Activated CD4-positive, alpha-beta T cell treated with anti-CD3 and anti-CD28 coated beads for 36 hours (primary cell): Measurements from ENCODE around the gene RPS3. TPM values are rescaled to one million over a fixed set of nuclear protein-coding genes. Genes with fewer than 3 reads are reported as not detected.
"Not testable (repeated sequence)": the region's sequence is repeated elsewhere in the genome, so short reads cannot be mapped to it uniquely, and the experiment has no call there.

Source experiments
- ATAC-seq: fragments of 200-7000 bp; cut with Tn5 transposase; one replicate; pipeline ENCODE4 v1.10.0; 2021; ENCODE audit warnings: mild to moderate bottlenecking, moderate library complexity
- CTCF ChIA-PET: fragments of 350-600 bp; sonication (Branson Sonifier 250); formaldehyde crosslinking; loops from one replicate; lab custom pipeline; 2021; ENCODE audit warnings: antibody characterized with exemption; lab: Charles Lee
- POLR2A ChIA-PET: fragments of 350-600 bp; sonication (Branson Sonifier 250); formaldehyde crosslinking; loops from one replicate; lab custom pipeline; 2021; ENCODE audit warnings: antibody characterized with exemption, inconsistent platforms; lab: Charles Lee
- DNase-seq: peaks from one replicate; pipeline ENCODE4 v3.0.0-alpha.2; 2020
- H3K27ac Mint-ChIP-seq: one replicate; pipeline ENCODE4 v1.8.0; 2021; ENCODE audit warnings: mixed read lengths
- H3K27me3 Mint-ChIP-seq: one replicate; pipeline ENCODE4 v1.8.0; 2021; ENCODE audit warnings: mixed read lengths
- H3K36me3 Mint-ChIP-seq: one replicate; pipeline ENCODE4 v1.8.0; 2021; ENCODE audit warnings: low read depth, mixed read lengths
- H3K4me1 Mint-ChIP-seq: one replicate; pipeline ENCODE4 v1.8.0; 2021; ENCODE audit warnings: mixed read lengths
- H3K4me3 Mint-ChIP-seq: one replicate; pipeline ENCODE4 v1.8.0; 2021; ENCODE audit warnings: mild to moderate bottlenecking, moderate library complexity, mixed read lengths
- H3K9me3 Mint-ChIP-seq: one replicate; pipeline ENCODE4 v1.8.0; 2021; ENCODE audit warnings: low read depth, mixed read lengths
- intact Hi-C, 2 experiments: fragments of 100-400 bp; cut with DNase I in 1 of 2; cut with micrococcal nuclease in 1 of 2; formaldehyde crosslinking; loops; one replicate each; pipeline versions ENCODE4 v1.14.2 to v1.15.1; 2022 to 2024; cut with DNase I, micrococcal nuclease
- total RNA-seq, 2 experiments: library from RNA; stranded (reverse); gene quantifications; one replicate each; pipeline ENCODE4 v1.2.3, GENCODE V29; 2021

Gene RPS3
- total RNA-seq, 2 experiments from 2014 or later = 4,536 to 4,569 TPM

DNA sequence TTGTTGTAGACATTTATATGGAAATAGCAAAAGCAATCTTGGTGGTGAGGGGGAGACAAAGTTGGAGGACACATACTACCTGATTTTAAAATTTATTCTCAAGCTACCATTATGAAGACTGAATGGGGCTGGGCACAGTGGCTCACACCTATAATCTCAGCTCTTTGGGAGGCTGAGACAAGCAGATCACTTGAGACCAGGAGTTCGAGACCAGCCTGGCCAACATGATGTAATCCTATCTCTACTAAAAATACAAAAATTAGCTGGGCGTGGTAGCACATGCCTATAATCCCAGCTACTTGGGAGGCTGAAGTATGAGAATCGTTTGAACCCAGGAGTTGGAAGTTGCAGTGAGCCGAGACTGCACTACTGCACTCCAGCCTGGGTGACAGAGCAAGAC lies 37.0 kb upstream of the RPS3 start:
- H3K27me3 Mint-ChIP-seq, H3K36me3 Mint-ChIP-seq, H3K9me3 Mint-ChIP-seq, intact Hi-C loops, DNase-seq, POLR2A ChIA-PET, H3K4me3 Mint-ChIP-seq, H3K27ac Mint-ChIP-seq, H3K4me1 Mint-ChIP-seq, ATAC-seq: not testable (repeated sequence)
- CTCF ChIA-PET = interaction anchor here (0.6 to 2.1 kb wide), 10 partner anchors 9 to 1617 kb away, joined by 3 to 9 read pairs (median 4); no protein-coding TSS in a partner anchor

DNA sequence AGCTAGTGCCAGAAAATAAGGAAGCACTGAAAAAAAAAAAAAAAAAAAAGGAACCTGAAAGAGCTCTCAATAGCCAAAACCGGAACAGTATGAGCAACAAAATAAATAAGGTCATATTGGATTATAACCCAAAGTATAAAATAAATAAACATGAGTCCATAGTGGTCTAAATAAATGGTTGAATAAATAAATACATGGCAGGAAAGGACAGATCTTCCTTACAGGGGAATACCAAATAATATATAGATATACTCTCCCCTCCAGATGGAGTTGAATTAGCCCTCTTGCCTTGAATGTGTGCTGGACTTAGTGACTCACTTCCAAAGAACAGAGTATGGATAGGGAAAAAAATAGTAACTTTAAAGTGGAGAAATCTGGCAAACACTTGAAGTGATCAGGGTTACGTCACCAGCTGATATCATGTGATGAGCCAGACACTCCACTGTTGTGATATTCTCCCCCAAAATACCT lies 33.6 kb upstream of the RPS3 start:
- no peak for ATAC-seq
- H3K4me1 Mint-ChIP-seq = peaks cover 6% of the 10 kb centered on the region
- no peaks in the 10 kb centered on the region for H3K27me3 Mint-ChIP-seq
- H3K4me3 Mint-ChIP-seq = no peak overlapping the region
- POLR2A ChIA-PET = no interaction called here
- H3K27ac Mint-ChIP-seq = no peak overlapping the region
- DNase-seq = no peak
- no peaks in the 10 kb centered on the region for H3K9me3 Mint-ChIP-seq
- intact Hi-C loops = no loop called here
- CTCF ChIA-PET = no interaction called here
- no peaks in the 10 kb centered on the region for H3K36me3 Mint-ChIP-seq

DNA sequence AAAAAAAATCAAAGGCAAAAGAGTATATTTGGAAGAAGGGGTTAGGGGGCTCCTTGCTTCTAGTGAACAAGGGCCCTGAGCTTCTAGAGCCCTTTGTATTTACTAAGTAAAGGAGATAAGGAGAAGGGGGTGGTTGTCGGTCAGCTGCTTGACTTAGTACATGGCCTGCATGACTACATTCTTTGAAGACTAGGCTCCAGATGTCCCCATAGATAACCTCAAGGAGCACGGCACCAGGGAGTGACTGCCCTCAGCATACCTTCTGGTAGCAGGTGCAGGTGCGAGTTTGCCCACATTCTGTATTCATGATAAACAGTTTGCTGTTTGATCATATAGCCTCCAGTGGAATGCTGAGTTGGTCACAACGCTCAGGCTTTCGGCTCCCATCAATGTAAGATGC lies 32.5 kb upstream of the RPS3 start:
- H3K36me3 Mint-ChIP-seq, intact Hi-C loops, H3K4me3 Mint-ChIP-seq, H3K4me1 Mint-ChIP-seq, H3K9me3 Mint-ChIP-seq, H3K27ac Mint-ChIP-seq, DNase-seq, POLR2A ChIA-PET, H3K27me3 Mint-ChIP-seq, ATAC-seq: not testable (repeated sequence)
- CTCF ChIA-PET = interaction anchor here (1.2 kb wide), 1 partner anchor 14 kb away, joined by 3 read pairs; no protein-coding TSS in a partner anchor

DNA sequence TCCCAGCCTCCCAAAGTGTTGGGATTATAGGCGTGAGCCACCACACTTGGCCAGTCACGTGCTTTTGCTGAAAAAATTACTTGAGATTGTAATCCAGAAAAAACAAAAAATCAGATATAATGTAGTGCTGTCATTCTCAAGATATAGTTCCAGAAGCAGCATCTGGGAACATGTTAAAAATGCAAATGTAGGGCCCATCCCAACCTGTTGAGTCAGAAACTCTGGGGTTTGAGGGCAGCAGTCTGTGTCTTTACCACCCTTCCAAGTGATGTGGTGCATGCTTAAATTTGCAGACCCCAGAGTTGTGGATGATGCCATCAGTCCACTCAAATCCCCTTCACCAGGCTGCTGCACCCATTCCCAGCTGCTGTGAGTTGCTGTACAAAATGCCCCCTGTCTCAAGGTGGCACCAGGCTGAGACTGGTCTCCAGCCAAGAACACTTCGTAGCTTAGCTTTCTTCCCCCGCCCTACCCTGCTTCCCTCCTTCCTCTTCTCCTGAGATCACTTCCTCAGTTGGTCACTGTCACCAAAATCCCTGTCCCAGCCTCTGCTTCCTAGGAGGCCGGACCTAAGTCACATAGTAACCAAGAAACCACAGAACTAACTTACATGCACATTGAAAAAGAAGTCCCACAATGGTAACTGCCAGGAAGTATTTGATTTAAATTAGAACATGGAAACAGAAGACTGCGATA lies 29.6 kb upstream of the RPS3 start:
- no peaks in the 10 kb centered on the region for H3K36me3 Mint-ChIP-seq
- H3K4me1 Mint-ChIP-seq = peaks cover 6% of the 10 kb centered on the region
- ChIA-PET CTCF (interaction anchor here (0.6 to 1.4 kb wide), 3 partner anchors 11 to 76 kb away, joined by 4 to 5 read pairs (median 5); no protein-coding TSS in a partner anchor), POLR2A (no interaction called here)
- H3K27me3 Mint-ChIP-seq = no peaks in the 10 kb centered on the region
- H3K9me3 Mint-ChIP-seq = no peaks in the 10 kb centered on the region
- no peak overlapping the region for H3K27ac Mint-ChIP-seq
- ATAC-seq (no peak), DNase-seq (no peak)
- intact Hi-C loops = no loop called here
- H3K4me3 Mint-ChIP-seq = no peak overlapping the region

DNA sequence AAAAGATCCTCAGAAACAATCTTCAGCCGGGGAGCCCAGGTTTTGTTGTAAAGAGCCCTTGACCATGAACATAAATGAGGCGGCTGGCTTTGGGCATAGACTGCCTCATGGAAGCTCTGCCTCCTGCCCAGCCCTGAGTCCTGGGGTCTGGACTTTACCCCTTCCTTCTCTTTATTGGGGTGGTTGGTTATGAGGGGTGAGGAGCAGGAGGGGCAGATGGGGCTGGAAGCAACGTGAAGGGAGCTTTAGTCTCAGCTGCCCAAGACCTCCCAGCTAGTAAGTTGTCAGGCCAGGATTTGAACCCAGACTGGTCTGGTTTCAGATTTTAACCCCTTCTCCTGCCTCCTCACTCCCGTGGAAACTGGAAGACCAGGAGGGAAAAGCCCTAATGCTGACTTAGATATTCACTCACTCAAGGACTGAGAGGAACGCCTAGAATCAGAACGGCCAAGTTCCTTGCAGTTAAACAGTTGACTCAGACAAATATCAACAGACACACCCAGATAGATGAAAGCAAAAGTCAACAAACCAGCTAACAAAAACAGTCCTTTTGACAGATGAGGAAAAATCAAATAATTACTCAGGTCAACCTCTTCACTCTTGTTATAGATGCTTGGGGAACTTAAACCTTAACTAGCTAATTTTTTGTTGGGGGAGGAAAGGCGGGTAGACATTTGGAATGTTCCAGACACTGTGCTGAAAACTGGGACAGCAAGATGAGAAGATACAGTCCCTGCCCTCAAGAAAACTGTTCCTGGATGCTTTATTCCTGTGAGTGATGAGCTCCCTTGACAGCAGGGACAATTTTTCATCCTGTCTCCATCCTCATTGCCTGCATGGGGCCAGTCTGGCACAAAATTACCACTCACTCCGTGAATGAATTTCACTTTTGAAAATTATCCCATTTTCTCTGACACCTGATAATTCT lies 27.1 kb upstream of the RPS3 start:
- Mint-ChIP-seq H3K4me3 (no peak overlapping the region), H3K9me3 (no peaks in the 10 kb centered on the region), H3K27me3 (no peaks in the 10 kb centered on the region), H3K4me1 (peaks cover 6% of the 10 kb centered on the region), H3K36me3 (no peaks in the 10 kb centered on the region), H3K27ac (no peak overlapping the region)
- ChIA-PET CTCF (interaction anchor here (0.7 to 1.3 kb wide), 6 partner anchors 10 to 92 kb away, joined by 3 to 5 read pairs (median 3); no protein-coding TSS in a partner anchor), POLR2A (no interaction called here)
- DNase-seq (no peak), ATAC-seq (no peak)
- intact Hi-C loops = no loop called here

DNA sequence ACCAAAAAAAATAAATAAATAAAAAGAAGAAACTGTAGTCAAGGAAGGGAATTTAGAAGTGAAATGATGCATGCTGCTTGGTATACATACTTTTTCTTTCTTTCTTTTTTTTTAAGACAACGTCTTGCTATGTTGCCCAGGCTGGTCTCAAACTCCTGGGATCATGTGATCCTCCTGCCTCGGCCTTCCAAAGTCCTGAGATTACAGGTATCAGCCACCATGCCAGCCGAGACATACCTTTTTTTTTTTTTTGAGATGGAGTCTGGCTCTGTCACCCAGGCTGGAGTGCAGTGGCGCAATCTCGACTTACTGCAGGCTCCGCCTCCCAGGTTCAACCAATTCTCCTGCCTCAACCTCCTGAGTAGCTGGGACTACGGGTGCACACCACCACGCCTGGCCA lies 26.1 kb upstream of the RPS3 start:
- H3K36me3 Mint-ChIP-seq = no peaks in the 10 kb centered on the region
- DNase-seq = no peak
- H3K27ac Mint-ChIP-seq = no peak overlapping the region
- intact Hi-C loops = no loop called here
- no peaks in the 10 kb centered on the region for H3K9me3 Mint-ChIP-seq
- ATAC-seq = no peak
- no peak overlapping the region for H3K4me3 Mint-ChIP-seq
- H3K4me1 Mint-ChIP-seq = peaks cover 6% of the 10 kb centered on the region
- POLR2A ChIA-PET = no interaction called here
- CTCF ChIA-PET = no interaction called here
- H3K27me3 Mint-ChIP-seq = no peaks in the 10 kb centered on the region

DNA sequence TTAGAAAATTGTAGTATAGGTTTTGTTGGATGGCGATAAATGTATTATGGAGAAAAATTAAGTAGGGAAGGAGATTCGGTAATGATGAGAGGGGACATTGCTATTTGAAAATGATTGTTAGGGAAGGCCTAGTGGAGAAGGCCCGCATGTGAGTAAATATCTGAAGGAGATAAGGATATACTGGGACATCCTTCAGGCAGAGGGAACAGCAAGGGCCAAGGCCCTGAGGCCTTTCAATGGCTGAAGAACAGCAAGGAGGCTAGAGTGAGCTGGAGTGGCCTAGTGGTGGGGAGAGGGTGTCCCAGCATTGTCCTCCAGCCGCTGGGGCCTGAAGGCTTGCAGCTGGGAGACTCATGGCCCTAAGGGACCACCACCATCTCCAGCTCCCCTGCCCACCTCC lies 24.7 kb upstream of the RPS3 start:
- intact Hi-C loops = no loop called here
- DNase-seq (no peak), ATAC-seq (no peak)
- ChIA-PET POLR2A (no interaction called here), CTCF (interaction anchor here (0.7 to 1.4 kb wide), 4 partner anchors 10 to 384 kb away, joined by 3 to 5 read pairs (median 3); no protein-coding TSS in a partner anchor)
- Mint-ChIP-seq H3K4me1 (peaks cover 4% of the 10 kb centered on the region), H3K4me3 (no peak overlapping the region), H3K27ac (no peak overlapping the region), H3K27me3 (no peaks in the 10 kb centered on the region), H3K36me3 (no peaks in the 10 kb centered on the region), H3K9me3 (no peaks in the 10 kb centered on the region)

DNA sequence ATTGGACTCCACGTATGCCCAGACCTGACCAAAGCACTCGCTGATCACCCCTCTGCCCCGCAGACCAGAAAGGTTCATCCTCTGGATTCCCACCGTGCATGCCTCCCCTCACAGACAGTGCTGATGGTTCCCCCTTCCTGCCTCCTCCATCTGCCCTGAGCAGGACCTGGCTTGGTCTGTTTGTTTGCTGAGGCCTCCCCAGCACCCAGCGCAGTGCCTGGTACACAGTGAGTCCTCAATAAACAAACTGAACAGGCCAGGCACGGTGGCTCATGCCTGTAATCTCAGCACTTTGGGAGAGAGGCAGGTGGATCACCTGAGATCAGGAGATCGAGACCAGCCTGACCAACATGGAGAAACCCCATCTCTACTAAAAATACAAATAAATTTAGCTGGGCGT lies 23.7 kb upstream of the RPS3 start:
- POLR2A ChIA-PET = no interaction called here
- no peaks in the 10 kb centered on the region for H3K27me3 Mint-ChIP-seq
- H3K4me3 Mint-ChIP-seq = no peak overlapping the region
- DNase-seq (no peak), ATAC-seq (no peak)
- no peaks in the 10 kb centered on the region for H3K9me3 Mint-ChIP-seq
- no peaks in the 10 kb centered on the region for H3K4me1 Mint-ChIP-seq
- no peaks in the 10 kb centered on the region for H3K36me3 Mint-ChIP-seq
- intact Hi-C loops = no loop called here
- H3K27ac Mint-ChIP-seq = no peak overlapping the region
- CTCF ChIA-PET = interaction anchor here (1.1 kb wide), 1 partner anchor 96 kb away, joined by 3 read pairs; no protein-coding TSS in a partner anchor

DNA sequence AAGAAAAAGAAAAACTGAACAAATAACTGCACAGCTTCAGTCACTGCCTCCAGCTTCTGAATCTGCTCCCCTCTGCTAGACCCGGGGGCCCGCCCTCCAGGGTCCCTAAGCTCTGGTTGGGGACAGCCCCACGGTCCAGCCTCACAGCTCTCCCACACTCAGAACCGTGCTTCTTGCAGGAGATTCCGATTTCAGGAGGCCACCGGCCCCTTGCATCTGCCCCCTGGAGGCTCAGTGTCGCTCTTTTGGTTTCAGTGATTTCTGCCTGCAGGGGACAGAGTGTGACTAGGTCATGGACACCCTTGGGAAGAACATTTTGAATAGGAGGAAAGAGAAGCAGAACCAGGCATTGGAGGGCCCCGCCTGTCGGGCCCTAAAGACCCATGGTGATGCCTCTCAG lies 23.1 kb upstream of the RPS3 start:
- POLR2A ChIA-PET = no interaction called here
- no peaks in the 10 kb centered on the region for H3K36me3 Mint-ChIP-seq
- H3K27ac Mint-ChIP-seq = no peak overlapping the region
- DNase-seq (no peak), ATAC-seq (no peak)
- H3K27me3 Mint-ChIP-seq = no peaks in the 10 kb centered on the region
- intact Hi-C loops = no loop called here
- H3K9me3 Mint-ChIP-seq = no peaks in the 10 kb centered on the region
- no peaks in the 10 kb centered on the region for H3K4me1 Mint-ChIP-seq
- H3K4me3 Mint-ChIP-seq = no peak overlapping the region
- CTCF ChIA-PET = no interaction called here

DNA sequence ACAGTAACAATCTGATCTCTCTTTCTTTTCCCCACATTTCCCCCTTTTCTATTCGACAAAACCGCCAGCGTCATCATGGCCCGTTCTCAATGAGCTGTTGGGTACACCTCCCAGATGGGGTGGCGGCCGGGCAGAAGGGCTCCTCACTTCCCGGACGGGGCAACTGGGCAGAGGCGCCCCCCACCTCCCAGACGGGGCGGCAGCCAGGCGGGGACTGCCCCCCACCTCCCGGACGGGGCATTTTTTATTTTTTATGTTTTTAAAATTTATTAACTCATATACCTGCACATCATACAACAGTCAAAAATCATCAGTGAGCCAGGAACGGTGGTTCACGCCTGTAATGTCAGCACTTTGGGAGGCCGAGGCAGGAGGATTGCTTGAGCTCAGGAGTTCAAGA lies 20.5 kb upstream of the RPS3 start:
- H3K4me1 Mint-ChIP-seq, H3K27me3 Mint-ChIP-seq, H3K9me3 Mint-ChIP-seq, intact Hi-C loops, H3K4me3 Mint-ChIP-seq, DNase-seq, H3K36me3 Mint-ChIP-seq, ATAC-seq, POLR2A ChIA-PET, H3K27ac Mint-ChIP-seq: not testable (repeated sequence)
- CTCF ChIA-PET = interaction anchor here (12.7 kb wide), 1 partner anchor 98 kb away, joined by 279 read pairs; no protein-coding TSS in a partner anchor

DNA sequence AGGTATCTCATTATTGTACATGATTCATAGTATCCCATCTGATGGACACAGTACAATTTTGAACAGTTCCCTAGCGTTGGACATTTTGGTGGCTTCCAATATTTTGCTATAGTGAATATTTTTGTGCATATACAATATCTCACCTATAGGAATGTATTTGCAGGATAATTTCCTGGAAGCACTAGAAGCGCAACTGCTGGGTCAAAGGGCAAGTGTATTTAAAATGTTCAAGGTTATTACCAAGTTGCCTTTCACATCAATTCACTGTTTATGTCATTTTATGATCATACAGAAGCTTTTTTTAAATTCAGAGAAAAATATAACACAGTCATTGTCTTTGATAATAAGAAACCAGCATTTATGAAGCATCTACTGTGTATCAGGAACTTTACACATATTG lies 19.1 kb upstream of the RPS3 start:
- H3K27ac Mint-ChIP-seq = no peak overlapping the region
- no peak for ATAC-seq
- ChIA-PET CTCF (interaction anchor here (0.7 to 12.7 kb wide), 3 partner anchors 10 to 109 kb away, joined by 5 to 279 read pairs (median 5); no protein-coding TSS in a partner anchor), POLR2A (no interaction called here)
- DNase-seq = no peak
- no peak overlapping the region for H3K4me3 Mint-ChIP-seq
- H3K4me1 Mint-ChIP-seq = peaks cover 17% of the 10 kb centered on the region
- H3K27me3 Mint-ChIP-seq = no peaks in the 10 kb centered on the region
- intact Hi-C loops = no loop called here
- no peaks in the 10 kb centered on the region for H3K9me3 Mint-ChIP-seq
- H3K36me3 Mint-ChIP-seq = no peaks in the 10 kb centered on the region
